Fibroblast of skin of right quadriceps (primary cell): ENCODE results near the gene ZNF740.
"Not testable (repeated sequence)": the region's sequence is repeated elsewhere in the genome, so short reads cannot be mapped to it uniquely, and the experiment has no call there.

Experiments used
- DNase-seq: peaks from one replicate; pipeline ENCODE4 v3.0.0-alpha.2; 2013

ZNF740 gene

GRCh38 chr12:53195516-53196420 is 15.2 kb downstream of the ZNF740 start:
- no peak for DNase-seq

GRCh38 chr12:53196486-53196885 is 16.0 kb downstream of the ZNF740 start:
- DNase-seq = no peak

GRCh38 chr12:53197011-53197640 is 16.6 kb downstream of the ZNF740 start:
- no peak for DNase-seq

DNA sequence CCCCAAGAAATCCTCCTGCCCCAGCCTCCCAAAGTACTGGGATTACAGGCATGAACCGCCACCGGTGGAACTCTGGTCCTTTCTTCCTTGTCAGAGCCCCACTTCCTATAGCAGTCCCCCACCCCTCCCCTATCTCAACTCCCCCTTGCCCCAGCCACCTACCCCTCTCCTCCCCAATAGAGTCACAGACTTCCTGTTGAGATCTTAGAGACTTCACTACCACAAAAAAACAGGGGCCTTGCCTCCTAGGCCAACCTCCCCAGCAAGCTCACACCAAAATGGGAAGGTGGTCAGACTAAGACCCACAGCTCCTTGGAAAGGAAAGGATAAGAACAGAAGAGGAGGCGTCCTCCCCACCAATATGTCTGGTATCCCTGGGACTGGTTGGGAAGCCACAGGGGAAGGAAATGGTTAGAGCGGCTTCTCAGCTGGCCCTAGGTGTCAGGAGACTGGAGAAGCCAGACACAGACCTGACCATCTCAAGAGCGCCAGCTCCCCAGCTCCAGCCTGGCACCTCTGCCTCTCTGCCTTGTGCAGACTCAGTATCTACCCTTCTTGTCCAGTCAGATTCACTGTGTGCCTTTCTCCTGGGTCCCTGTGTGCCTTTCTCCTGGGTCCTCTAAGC is 18.1 kb downstream of the ZNF740 start:
- no peak for DNase-seq

GRCh38 chr12:53199700-53200099 is 19.2 kb downstream of the ZNF740 start:
- no peak for DNase-seq

- DNase-seq = no peak
These were observed 19.6 kb downstream of the ZNF740 start for GRCh38 chr12:53200107-53200457.

DNA sequence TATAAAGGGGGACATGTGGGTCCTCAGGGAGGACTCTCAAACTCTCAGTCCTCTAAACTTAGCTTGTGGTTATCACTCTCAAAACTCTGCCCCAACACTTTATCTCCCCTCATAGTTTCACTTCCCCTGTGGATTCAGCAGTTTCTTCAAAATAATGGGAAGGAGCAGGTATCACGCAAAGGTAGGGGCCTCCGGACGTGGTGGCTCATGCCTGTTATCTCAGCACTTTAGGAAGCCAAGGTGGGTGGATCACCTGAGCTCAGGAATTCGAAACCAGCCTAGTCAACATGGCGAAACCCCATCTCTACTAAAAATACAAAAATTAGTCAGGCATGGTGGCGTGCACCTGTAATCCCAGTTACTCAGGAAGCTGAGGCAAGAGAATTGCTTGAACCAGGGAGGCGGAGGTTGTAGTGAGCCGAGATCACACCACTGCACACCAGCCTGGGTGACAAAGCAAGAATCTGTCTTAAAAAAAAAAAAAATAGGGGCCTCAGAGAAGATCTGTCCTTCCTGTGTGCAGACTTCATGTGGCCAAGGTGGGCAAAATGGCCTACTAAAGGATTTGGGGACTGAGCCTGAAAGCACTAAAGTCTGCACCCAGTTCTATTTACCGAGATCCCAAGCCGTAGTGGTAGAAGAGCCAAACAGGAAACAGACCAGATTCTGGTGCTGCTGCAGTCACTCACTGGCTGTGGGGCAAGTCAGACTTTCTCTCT is 20.1 kb downstream of the ZNF740 start:
- no peak for DNase-seq

GRCh38 chr12:53201177-53201541 is 20.6 kb downstream of the ZNF740 start:
- no peak for DNase-seq

DNA sequence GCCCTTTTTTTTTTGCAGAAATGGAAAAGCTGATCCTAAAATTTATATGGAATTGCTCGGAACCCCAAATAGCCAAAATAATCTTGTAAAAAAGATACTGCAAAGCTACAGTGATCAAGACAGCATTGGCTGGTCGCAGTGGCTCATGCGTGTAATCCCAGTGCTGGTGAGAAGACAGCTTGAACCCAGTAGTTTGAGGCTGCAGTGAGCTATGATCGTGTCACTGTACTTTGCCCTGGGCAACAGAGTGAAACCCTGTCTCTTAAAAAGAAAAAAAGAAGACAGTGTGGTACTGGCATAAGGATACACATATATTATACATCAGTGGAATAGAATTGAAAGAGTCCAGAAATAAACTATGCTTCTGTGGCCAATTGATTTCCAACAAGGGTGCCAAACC is 21.1 kb downstream of the ZNF740 start:
- no peak for DNase-seq

DNA sequence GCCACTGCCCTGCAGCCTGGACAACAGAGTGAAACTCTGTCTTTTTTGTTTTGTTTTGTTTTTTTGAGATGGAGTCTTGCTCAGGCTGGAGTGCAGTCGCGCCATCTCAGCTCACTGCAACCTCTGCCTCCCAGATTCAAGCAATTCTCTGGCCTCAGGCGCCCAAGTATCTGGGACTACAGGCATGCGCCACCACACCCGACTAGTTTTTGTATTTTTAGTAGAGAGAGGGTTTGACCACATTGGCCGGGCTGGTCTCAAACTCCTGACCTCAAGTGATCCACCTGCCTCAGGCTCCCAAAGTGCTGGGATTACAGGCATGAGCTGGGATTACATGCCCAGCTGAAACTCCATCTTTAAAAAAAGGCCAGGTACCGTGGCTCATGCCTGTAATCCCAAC is 21.8 kb downstream of the ZNF740 start:
- not testable (repeated sequence) for DNase-seq

DNA sequence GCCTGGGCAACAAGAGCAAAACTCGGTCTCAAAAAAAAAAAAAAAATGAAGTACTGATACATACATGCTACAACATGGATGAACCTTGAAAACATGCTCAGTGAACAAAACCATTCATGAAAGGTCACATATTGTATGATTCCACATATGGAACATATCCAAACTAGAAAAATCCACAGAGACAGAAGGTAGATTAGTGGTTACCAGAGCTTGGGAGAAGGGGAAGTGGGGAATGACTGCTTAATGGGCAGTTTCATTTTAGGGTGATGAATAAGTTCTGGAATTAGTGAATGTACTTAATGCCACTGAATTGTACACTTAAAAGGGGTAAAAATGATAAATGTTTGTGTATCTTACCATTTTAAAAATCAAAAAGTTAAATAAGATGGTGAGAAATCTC is 23.8 kb downstream of the ZNF740 start:
- DNase-seq = no peak

DNA sequence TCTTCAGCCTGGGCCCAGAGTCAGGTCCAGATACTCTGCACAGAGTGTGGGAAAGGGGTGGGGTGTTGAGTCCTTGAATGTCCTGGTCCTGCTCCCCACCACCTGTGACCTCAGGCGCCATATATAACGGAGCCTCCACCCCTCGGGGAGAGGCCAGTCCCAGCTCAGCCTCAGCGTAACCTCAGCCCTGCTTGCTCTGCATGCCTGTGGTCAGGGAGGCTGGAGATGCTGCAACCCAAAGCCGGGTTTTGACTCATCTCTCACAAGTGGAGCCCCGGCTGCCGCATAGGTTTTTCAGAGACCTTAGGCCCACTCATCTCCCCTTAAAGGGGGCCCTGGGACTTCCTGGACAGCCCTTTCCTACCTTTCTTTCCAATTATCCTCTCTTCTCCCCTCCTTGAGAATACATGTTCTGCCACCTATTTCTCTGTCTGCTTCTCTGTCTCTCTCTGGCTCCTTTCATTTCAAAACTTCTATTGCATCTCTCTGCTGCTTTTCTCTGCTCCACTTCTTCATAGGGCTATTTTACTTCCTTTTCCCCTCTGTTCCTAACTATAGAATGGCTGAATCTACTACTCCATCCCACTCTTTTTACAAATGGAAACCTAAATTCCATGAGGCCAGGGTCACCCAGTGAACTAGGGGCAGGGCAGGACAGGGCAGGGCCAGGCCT is 25.4 kb downstream of the ZNF740 start:
- peak; percentile 82 for DNase-seq

DNA sequence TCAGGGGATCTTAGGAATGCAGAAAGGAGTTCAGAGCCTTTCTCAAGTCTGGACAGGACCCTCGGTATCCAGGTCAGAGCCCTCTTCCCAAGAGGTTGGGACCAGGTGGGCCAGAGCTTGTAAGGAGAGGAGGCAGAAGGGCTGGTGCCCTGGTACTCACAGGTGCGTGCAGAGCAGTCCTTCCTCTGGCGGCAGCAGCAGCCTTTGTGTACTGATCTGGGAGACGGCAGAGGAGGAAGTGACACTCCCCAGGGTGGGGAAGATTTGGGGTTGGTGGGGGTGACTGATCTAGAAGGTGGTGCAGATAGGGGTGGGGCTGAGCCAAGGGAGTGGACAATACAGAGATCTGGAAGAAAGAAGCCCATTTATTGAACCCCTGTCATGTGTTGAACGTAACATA is 26.5 kb downstream of the ZNF740 start, which contains the start of gene ITGB7:
Gene ITGB7 (minus strand): TSS at position 210 of the 400 bp plus-strand sequence. CDS start 6,808 bp downstream, outside the sequence.
- no peak for DNase-seq

- DNase-seq = no peak
These were observed 27.9 kb downstream of the ZNF740 start for GRCh38 chr12:53208435-53208834.

- DNase-seq = no peak
These were observed 28.4 kb downstream of the ZNF740 start for GRCh38 chr12:53208877-53209463.

- no peak for DNase-seq
These were observed 30.3 kb downstream of the ZNF740 start for GRCh38 chr12:53210843-53211242.

- DNase-seq = no peak
These were observed 31.2 kb downstream of the ZNF740 start for GRCh38 chr12:53211476-53212381.

- no peak for DNase-seq
These were observed 32.4 kb downstream of the ZNF740 start for GRCh38 chr12:53212931-53213330.

DNA sequence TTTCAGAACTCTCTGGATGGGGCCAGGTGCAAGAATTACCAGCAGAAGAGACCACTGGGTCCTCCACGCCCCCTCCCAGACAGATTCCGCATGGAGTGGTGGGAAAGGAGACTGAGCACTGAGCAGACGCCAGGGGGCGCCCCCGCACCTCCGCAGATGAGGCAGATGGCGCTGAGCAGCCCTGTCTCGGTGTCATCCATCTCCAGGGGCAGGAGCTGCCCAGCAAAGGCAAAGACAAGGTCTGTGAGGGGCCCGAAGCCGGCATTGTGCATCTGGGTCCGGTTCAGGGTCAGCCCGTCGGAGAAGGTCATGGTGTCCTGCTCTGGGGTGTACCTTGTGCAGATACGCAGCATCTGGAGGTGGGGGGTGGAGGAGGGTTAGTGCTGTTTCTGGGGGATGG is 32.8 kb downstream of the ZNF740 start:
- peak; percentile 62 for DNase-seq

DNA sequence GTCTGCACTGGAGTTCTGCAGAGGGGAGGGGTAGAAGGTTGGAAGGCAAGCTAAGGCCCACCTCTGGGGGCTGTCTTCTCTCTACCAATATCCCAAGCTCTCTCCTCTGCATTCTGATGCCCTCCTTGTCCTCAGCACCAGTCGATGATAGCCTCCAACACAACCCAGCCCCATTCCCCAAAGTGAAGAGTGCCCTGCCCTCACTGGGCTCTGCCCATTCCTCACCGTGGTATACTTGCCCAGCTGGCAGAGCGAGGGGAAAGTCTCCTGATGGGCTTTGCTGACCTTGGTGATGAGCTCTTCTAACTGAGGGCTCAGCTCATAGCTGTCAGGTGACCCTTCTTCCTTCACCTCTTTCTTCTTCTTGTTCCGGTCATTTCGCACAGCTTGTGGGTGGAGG is 33.7 kb downstream of the ZNF740 start:
- DNase-seq = no peak
